ENCODE measurements around the gene C2orf81. TPM values are rescaled to one million over a fixed set of nuclear protein-coding genes. Genes with fewer than 3 reads are reported as not detected.

Gene C2orf81
- total and polyA plus RNA-seq, 10 of the 15 experiments (the other 5 are each of a cell fraction or from before 2014, with no cell fraction given), result 0.10 to 9.8 (median 2.7) TPM

DNA sequence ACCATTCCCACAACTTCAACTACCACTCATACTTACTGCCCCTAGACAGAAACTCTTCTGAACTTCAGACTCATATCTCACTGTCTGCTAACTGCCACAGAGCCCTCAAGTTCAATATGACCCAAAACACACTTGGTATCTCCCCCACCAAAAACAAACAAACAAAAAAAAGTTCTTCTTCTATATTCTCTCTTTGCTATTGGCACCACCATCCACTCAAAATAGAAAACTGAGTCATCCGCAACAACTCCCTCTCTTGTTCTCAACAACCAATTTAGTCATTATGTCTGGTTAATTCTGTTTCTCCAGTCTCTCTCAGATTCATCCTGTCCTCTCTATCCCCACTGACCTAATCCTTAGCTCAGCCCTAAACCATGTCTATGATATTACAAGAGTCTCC, 34.1 kb downstream of the C2orf81 start:
- Histone ChIP-seq H3K4me3 (no peak overlapping the region), H3K4me2 (ENCODE audit: control insufficient read depth, insufficient read depth) (no peak overlapping the region), H3K27me3 (replicated peaks in 1 of 2; ENCODE audit: control insufficient read depth in 2 of 2, insufficient read depth in 2 of 2, low read length in 1 of 2) (no peaks in the 10 kb centered on the region), H3K4me1 (ENCODE audit: control insufficient read depth, insufficient read depth, low read length) (peaks cover 3% of the 10 kb centered on the region; the same call in 1 of the 2 replicates), H3K9ac (ENCODE audit: control insufficient read depth, insufficient read depth, low read length) (no peak overlapping the region), H3K9me3 (replicated peaks; ENCODE audit: control insufficient read depth, insufficient read depth, low read length) (no peaks in the 10 kb centered on the region), H4K20me1 (ENCODE audit: control insufficient read depth, insufficient read depth) (0 out of 2 replicates have a peak, but pooled peaks cover 3% of the 10 kb centered on the region), H3K27ac (ENCODE audit: control insufficient read depth, insufficient read depth) (no peak overlapping the region), H3K36me3 (ENCODE audit: control insufficient read depth in 2 of 2, insufficient read depth in 2 of 2, low read length in 1 of 2) (no peaks in the 10 kb centered on the region; a peak in 1 of 4 replicates), H2AFZ (ENCODE audit: control insufficient read depth, low read depth, low read length) (no peak overlapping the region), H3K79me2 (ENCODE audit: control insufficient read depth, insufficient read depth, low read length) (peaks cover 27% of the 10 kb centered on the region)
- DNase-seq (ENCODE audit: low read depth, low spot score) (no peak), FAIRE-seq (no peak), ATAC-seq (no peak)
- ChIA-PET RAD21 (ENCODE audit: unreplicated experiment) (no interaction called here), CTCF (interaction anchor here (0.9 to 5.2 kb wide), 2 partner anchors 51 to 138 kb away, joined by 4 to 48 read pairs; no protein-coding TSS in a partner anchor), SMC1A (ENCODE audit: uncharacterized antibody, unreplicated experiment) (interaction anchor here (1.1 to 6.1 kb wide), 4 partner anchors 8 to 53 kb away, joined by 5 to 36 read pairs (median 8); partner anchors contain the start of gene DCTN1), POLR2A (no interaction called here)
- no TSS peak for BruUV-seq (replicated peaks)
- intact Hi-C loops (cut with micrococcal nuclease; ENCODE audit: unreplicated experiment) (no loop called here), in situ Hi-C loops (cut with MboI) (no loop called here)
- WGBS (ENCODE audit: insufficient coverage, insufficient replicate concordance, low lambda C conversion rate, missing lambda C conversion rate), result 96% methylated on average over 1 of the region's 1 CpG
- TF ChIP-seq, protein P1, sequence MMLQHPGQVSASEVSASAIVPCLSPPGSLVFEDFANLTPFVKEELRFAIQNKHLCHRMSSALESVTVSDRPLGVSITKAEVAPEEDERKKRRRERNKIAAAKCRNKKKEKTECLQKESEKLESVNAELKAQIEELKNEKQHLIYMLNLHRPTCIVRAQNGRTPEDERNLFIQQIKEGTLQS (IDR thresholded peaks at IDR 0.05; ENCODE audit: borderline replicate concordance, extremely low read depth, low read depth, low read length), result no peak
- TF ChIP-seq EZH2 (IDR thresholded peaks at IDR 0.05; ENCODE audit: borderline replicate concordance, control insufficient read depth, low read depth, low read length) (no peak), LARP7 (IDR thresholded peaks at IDR 0.05) (no peak), RAD21 (IDR thresholded peaks at IDR 0.05; ENCODE audit: insufficient read depth, low read depth, low read length) (no peak), TARDBP (IDR thresholded peaks at IDR 0.05; ENCODE audit: borderline replicate concordance) (no peak), CBFB (IDR thresholded peaks at IDR 0.05; ENCODE audit: low read depth) (no peak), TAF1 (IDR thresholded peaks at IDR 0.05; ENCODE audit: borderline replicate concordance, low read depth, low read length) (no peak), GATAD2B (conservative IDR thresholded peaks at IDR 0.05; ENCODE audit: low read depth) (no peak)
- TF ChIP-seq, protein P2, sequence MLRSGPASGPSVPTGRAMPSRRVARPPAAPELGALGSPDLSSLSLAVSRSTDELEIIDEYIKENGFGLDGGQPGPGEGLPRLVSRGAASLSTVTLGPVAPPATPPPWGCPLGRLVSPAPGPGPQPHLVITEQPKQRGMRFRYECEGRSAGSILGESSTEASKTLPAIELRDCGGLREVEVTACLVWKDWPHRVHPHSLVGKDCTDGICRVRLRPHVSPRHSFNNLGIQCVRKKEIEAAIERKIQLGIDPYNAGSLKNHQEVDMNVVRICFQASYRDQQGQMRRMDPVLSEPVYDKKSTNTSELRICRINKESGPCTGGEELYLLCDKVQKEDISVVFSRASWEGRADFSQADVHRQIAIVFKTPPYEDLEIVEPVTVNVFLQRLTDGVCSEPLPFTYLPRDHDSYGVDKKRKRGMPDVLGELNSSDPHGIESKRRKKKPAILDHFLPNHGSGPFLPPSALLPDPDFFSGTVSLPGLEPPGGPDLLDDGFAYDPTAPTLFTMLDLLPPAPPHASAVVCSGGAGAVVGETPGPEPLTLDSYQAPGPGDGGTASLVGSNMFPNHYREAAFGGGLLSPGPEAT (IDR thresholded peaks at IDR 0.05; ENCODE audit: low read depth), result no peak
- TF ChIP-seq, protein P3, sequence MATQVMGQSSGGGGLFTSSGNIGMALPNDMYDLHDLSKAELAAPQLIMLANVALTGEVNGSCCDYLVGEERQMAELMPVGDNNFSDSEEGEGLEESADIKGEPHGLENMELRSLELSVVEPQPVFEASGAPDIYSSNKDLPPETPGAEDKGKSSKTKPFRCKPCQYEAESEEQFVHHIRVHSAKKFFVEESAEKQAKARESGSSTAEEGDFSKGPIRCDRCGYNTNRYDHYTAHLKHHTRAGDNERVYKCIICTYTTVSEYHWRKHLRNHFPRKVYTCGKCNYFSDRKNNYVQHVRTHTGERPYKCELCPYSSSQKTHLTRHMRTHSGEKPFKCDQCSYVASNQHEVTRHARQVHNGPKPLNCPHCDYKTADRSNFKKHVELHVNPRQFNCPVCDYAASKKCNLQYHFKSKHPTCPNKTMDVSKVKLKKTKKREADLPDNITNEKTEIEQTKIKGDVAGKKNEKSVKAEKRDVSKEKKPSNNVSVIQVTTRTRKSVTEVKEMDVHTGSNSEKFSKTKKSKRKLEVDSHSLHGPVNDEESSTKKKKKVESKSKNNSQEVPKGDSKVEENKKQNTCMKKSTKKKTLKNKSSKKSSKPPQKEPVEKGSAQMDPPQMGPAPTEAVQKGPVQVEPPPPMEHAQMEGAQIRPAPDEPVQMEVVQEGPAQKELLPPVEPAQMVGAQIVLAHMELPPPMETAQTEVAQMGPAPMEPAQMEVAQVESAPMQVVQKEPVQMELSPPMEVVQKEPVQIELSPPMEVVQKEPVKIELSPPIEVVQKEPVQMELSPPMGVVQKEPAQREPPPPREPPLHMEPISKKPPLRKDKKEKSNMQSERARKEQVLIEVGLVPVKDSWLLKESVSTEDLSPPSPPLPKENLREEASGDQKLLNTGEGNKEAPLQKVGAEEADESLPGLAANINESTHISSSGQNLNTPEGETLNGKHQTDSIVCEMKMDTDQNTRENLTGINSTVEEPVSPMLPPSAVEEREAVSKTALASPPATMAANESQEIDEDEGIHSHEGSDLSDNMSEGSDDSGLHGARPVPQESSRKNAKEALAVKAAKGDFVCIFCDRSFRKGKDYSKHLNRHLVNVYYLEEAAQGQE (IDR thresholded peaks at IDR 0.05; ENCODE audit: low read depth, low read length), result no peak
